Measurements from ENCODE around the gene NELL1. TPM values are rescaled to one million over a fixed set of nuclear protein-coding genes. Genes with fewer than 3 reads are reported as not detected.

Gene NELL1
- total and polyA plus RNA-seq, 2 experiments from 2014 or later: 1.6 TPM; not detected in 1

GRCh38 chr11:21560466-21560975 is 891.1 kb downstream of the NELL1 start (continued):
- no peak for TF ChIP-seq ZNF462 (CRISPR knock-in tag; IDR thresholded peaks at IDR 0.05)
- TF ChIP-seq ZNF114 (CRISPR knock-in tag; IDR thresholded peaks at IDR 0.05): no peak
- TF ChIP-seq CTCF (conservative IDR thresholded peaks at IDR 0.05; ENCODE audit: low read depth in 2 of 2): no peak
- no peak for TF ChIP-seq POLR2AphosphoS5 (IDR thresholded peaks at IDR 0.05; ENCODE audit: low read depth)
- no peak for TF ChIP-seq ETS1 (IDR thresholded peaks at IDR 0.05)
- TF ChIP-seq REST (IDR thresholded peaks at IDR 0.05; ENCODE audit: unreplicated experiment): no peak
- no peak for TF ChIP-seq CREB1 (CRISPR knock-in tag; IDR thresholded peaks at IDR 0.05; ENCODE audit: low read depth)

Measured in GM23338 (cell line).